ENCODE results near the gene GGTLC3. TPM values are rescaled to one million over a fixed set of nuclear protein-coding genes. Genes with fewer than 3 reads are reported as not detected.
"Not testable (repeated sequence)": the region's sequence is repeated elsewhere in the genome, so short reads cannot be mapped to it uniquely, and the experiment has no call there.

The GGTLC3 gene
- total RNA-seq, 1 experiment from 2014 or later = not detected

- CTCF ChIA-PET; H3K4me1 Mint-ChIP-seq; H3K27me3 Mint-ChIP-seq (ENCODE audit: low read depth); H3K36me3 Mint-ChIP-seq; DNase-seq (ENCODE audit: low spot score); H3K4me3 Mint-ChIP-seq; H3K9me3 Mint-ChIP-seq; H3K27ac Mint-ChIP-seq; POLR2A ChIA-PET: not testable (repeated sequence)
- ATAC-seq = peak; percentile 18; the same call in 1 of the 2 replicates
These were observed 16.4 kb upstream of the GGTLC3 start for GRCh38 chr22:18534315-18534714.

GRCh38 chr22:18533633-18534032 is 15.7 kb upstream of the GGTLC3 start:
- POLR2A ChIA-PET; ATAC-seq; DNase-seq (ENCODE audit: low spot score); H3K27me3 Mint-ChIP-seq (ENCODE audit: low read depth); H3K36me3 Mint-ChIP-seq; CTCF ChIA-PET; H3K27ac Mint-ChIP-seq; H3K4me3 Mint-ChIP-seq; H3K9me3 Mint-ChIP-seq; H3K4me1 Mint-ChIP-seq: not testable (repeated sequence)

GRCh38 chr22:18529416-18530145 is 11.6 kb upstream of the GGTLC3 start:
- H3K36me3 Mint-ChIP-seq; DNase-seq (ENCODE audit: low spot score); CTCF ChIA-PET; H3K9me3 Mint-ChIP-seq; H3K27ac Mint-ChIP-seq; POLR2A ChIA-PET; H3K4me1 Mint-ChIP-seq; H3K27me3 Mint-ChIP-seq (ENCODE audit: low read depth); H3K4me3 Mint-ChIP-seq: not testable (repeated sequence)
- peak; percentile 2 for ATAC-seq

- CTCF ChIA-PET = not testable (repeated sequence)
These were observed 10.8 kb upstream of the GGTLC3 start for GRCh38 chr22:18528597-18529415.

GRCh38 chr22:18527752-18528596 is 10.0 kb upstream of the GGTLC3 start, which contains the start of gene TMEM191B:
TMEM191B (plus strand) TSS chr22:18527802; CDS start chr22:18527981, 179 bp downstream.
- not testable (repeated sequence) for H3K27me3 Mint-ChIP-seq (ENCODE audit: low read depth)
- peak; percentile 12 for ATAC-seq

More at GRCh38 chr22:18528597-18529415, 10.8 kb upstream of the GGTLC3 start:
- POLR2A ChIA-PET; H3K27me3 Mint-ChIP-seq (ENCODE audit: low read depth); H3K9me3 Mint-ChIP-seq; H3K4me3 Mint-ChIP-seq; H3K4me1 Mint-ChIP-seq; H3K27ac Mint-ChIP-seq; H3K36me3 Mint-ChIP-seq: not testable (repeated sequence)
- peak; percentile 61 for DNase-seq (ENCODE audit: low spot score)
- peak; percentile 83 for ATAC-seq

GRCh38 chr22:18523328-18523727 is 5.4 kb upstream of the GGTLC3 start:
- H3K27me3 Mint-ChIP-seq (ENCODE audit: low read depth); CTCF ChIA-PET: not testable (repeated sequence)

More at GRCh38 chr22:18527752-18528596, 10.0 kb upstream of the GGTLC3 start, which contains the start of gene TMEM191B:
- DNase-seq (ENCODE audit: low spot score); H3K4me1 Mint-ChIP-seq; POLR2A ChIA-PET; H3K9me3 Mint-ChIP-seq; H3K4me3 Mint-ChIP-seq; H3K36me3 Mint-ChIP-seq; CTCF ChIA-PET; H3K27ac Mint-ChIP-seq: not testable (repeated sequence)

GRCh38 chr22:18522762-18523161 is 4.8 kb upstream of the GGTLC3 start:
- H3K27me3 Mint-ChIP-seq (ENCODE audit: low read depth); DNase-seq (ENCODE audit: low spot score); H3K4me1 Mint-ChIP-seq; ATAC-seq; H3K27ac Mint-ChIP-seq; POLR2A ChIA-PET; H3K36me3 Mint-ChIP-seq; H3K9me3 Mint-ChIP-seq; H3K4me3 Mint-ChIP-seq; CTCF ChIA-PET: not testable (repeated sequence)

More at GRCh38 chr22:18523328-18523727, 5.4 kb upstream of the GGTLC3 start:
- POLR2A ChIA-PET; H3K36me3 Mint-ChIP-seq; H3K4me3 Mint-ChIP-seq; H3K4me1 Mint-ChIP-seq; DNase-seq (ENCODE audit: low spot score); H3K27ac Mint-ChIP-seq; H3K9me3 Mint-ChIP-seq: not testable (repeated sequence)
- ATAC-seq = peak; percentile 62

- H3K27me3 Mint-ChIP-seq (ENCODE audit: low read depth); H3K36me3 Mint-ChIP-seq; POLR2A ChIA-PET; DNase-seq (ENCODE audit: low spot score); ATAC-seq; H3K4me1 Mint-ChIP-seq; CTCF ChIA-PET; H3K4me3 Mint-ChIP-seq; H3K27ac Mint-ChIP-seq; H3K9me3 Mint-ChIP-seq: not testable (repeated sequence)
These were observed 4.5 kb downstream of the GGTLC3 start for GRCh38 chr22:18513454-18513853.

- H3K4me1 Mint-ChIP-seq; POLR2A ChIA-PET; DNase-seq (ENCODE audit: low spot score); H3K27me3 Mint-ChIP-seq (ENCODE audit: low read depth); H3K9me3 Mint-ChIP-seq; H3K36me3 Mint-ChIP-seq; CTCF ChIA-PET; H3K4me3 Mint-ChIP-seq; ATAC-seq; H3K27ac Mint-ChIP-seq: not testable (repeated sequence)
These were observed 5.6 kb downstream of the GGTLC3 start for GRCh38 chr22:18512378-18512777.

- H3K27ac Mint-ChIP-seq; H3K27me3 Mint-ChIP-seq (ENCODE audit: low read depth); H3K9me3 Mint-ChIP-seq; CTCF ChIA-PET; H3K36me3 Mint-ChIP-seq; POLR2A ChIA-PET; ATAC-seq; DNase-seq (ENCODE audit: low spot score); H3K4me1 Mint-ChIP-seq; H3K4me3 Mint-ChIP-seq: not testable (repeated sequence)
These were observed 6.6 kb downstream of the GGTLC3 start for GRCh38 chr22:18511327-18511726.

GRCh38 chr22:18496227-18496626 is 21.7 kb downstream of the GGTLC3 start:
- H3K4me3 Mint-ChIP-seq; H3K4me1 Mint-ChIP-seq; CTCF ChIA-PET; H3K9me3 Mint-ChIP-seq; DNase-seq (ENCODE audit: low spot score); POLR2A ChIA-PET; H3K27me3 Mint-ChIP-seq (ENCODE audit: low read depth); H3K36me3 Mint-ChIP-seq; H3K27ac Mint-ChIP-seq; ATAC-seq: not testable (repeated sequence)

Measured in WTC11 (cell line).